GM04504 (cell line): ENCODE data around the gene MYL7.

Source experiments
- DNase-seq: peaks from one replicate; pipeline ENCODE4 v3.0.0-alpha.2; 2012; ENCODE audit warnings: low read depth

Gene MYL7

GRCh38 chr7:44150466-44150832 lies 9.3 kb upstream of the MYL7 start:
- DNase-seq: no peak

- DNase-seq: no peak
Measured at GRCh38 chr7:44149571-44150465, 8.7 kb upstream of the MYL7 start.

GRCh38 chr7:44148961-44149536 lies 7.9 kb upstream of the MYL7 start:
- no peak for DNase-seq

- no peak for DNase-seq
Measured at GRCh38 chr7:44148166-44148565, 7.0 kb upstream of the MYL7 start.

GRCh38 chr7:44147026-44147991 lies 6.2 kb upstream of the MYL7 start:
- DNase-seq: no peak

GRCh38 chr7:44145969-44146911 lies 5.1 kb upstream of the MYL7 start:
- no peak for DNase-seq

- DNase-seq: no peak
Measured at GRCh38 chr7:44145479-44145968, 4.4 kb upstream of the MYL7 start.

GRCh38 chr7:44144968-44145478 lies 3.9 kb upstream of the MYL7 start:
- no peak for DNase-seq

GRCh38 chr7:44144426-44144967 lies 3.4 kb upstream of the MYL7 start:
- no peak for DNase-seq

- DNase-seq: no peak
Measured at GRCh38 chr7:44143646-44144250, 2.6 kb upstream of the MYL7 start.

GRCh38 chr7:44142028-44142427 lies 896 bp upstream of the MYL7 start:
- no peak for DNase-seq

- DNase-seq: no peak
Measured at GRCh38 chr7:44140341-44140740, 791 bp downstream of the MYL7 start.

GRCh38 chr7:44139311-44140010 lies 1.7 kb downstream of the MYL7 start:
- no peak for DNase-seq

GRCh38 chr7:44138698-44139097 lies 2.4 kb downstream of the MYL7 start:
- no peak for DNase-seq

- DNase-seq: no peak
Measured at GRCh38 chr7:44136731-44137130, 4.4 kb downstream of the MYL7 start.

GRCh38 chr7:44134943-44135628 lies 6.0 kb downstream of the MYL7 start:
- no peak for DNase-seq

- DNase-seq: no peak
Measured at GRCh38 chr7:44133295-44133694, 7.8 kb downstream of the MYL7 start.

- DNase-seq: no peak
Measured at GRCh38 chr7:44132039-44132438, 9.1 kb downstream of the MYL7 start.
